Activated naive CD8-positive, alpha-beta T cell treated with anti-CD3 and anti-CD28 coated beads for 36 hours (primary cell): ENCODE results near the gene HYDIN. TPM values are rescaled to one million over a fixed set of nuclear protein-coding genes. Genes with fewer than 3 reads are reported as not detected.
"Not testable (repeated sequence)": the region's sequence is repeated elsewhere in the genome, so short reads cannot be mapped to it uniquely, and the experiment has no call there.

Experiments
- DNase-seq: peaks from one replicate; pipeline ENCODE4 v3.0.0; 2021
- H3K27ac Mint-ChIP-seq: one replicate; pipeline ENCODE4 v1.8.0; 2022; ENCODE audit warnings: mild to moderate bottlenecking, moderate library complexity, mixed read lengths
- H3K27me3 Mint-ChIP-seq: one replicate; pipeline ENCODE4 v1.8.0; 2022; ENCODE audit warnings: mild to moderate bottlenecking, mixed read lengths
- H3K36me3 Mint-ChIP-seq: one replicate; pipeline ENCODE4 v1.8.0; 2021; ENCODE audit warnings: mild to moderate bottlenecking, mixed read lengths
- H3K4me1 Mint-ChIP-seq: one replicate; pipeline ENCODE4 v1.8.0; 2021; ENCODE audit warnings: mixed read lengths
- H3K4me3 Mint-ChIP-seq: one replicate; pipeline ENCODE4 v1.8.0; 2022; ENCODE audit warnings: mild to moderate bottlenecking, moderate library complexity, mixed read lengths
- H3K9me3 Mint-ChIP-seq: one replicate; pipeline ENCODE4 v1.8.0; 2022; ENCODE audit warnings: mixed read lengths
- total RNA-seq, 2 experiments: library from RNA; stranded (reverse); gene quantifications; one replicate each; pipeline ENCODE4 v1.2.3, GENCODE V29; 2021

HYDIN gene
- total RNA-seq, 2 experiments from 2014 or later, result not detected

DNA sequence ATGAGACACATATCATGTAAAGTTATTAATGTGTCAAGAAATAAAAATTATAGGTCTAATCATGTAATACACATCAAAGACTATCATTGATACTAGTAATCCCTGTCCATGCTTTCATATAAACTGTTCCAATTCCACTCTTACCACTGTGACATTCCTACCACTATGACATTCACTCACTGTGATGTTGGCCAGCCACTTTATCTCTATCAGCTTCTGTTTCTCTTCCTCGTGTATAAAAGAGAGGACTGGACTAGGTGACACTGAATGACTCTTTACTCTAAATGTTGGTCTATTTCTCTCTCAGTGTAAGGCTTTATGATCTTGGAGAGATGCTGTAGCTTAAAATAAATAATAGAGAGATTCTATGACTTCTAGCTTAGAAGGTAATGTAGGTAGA, 150.3 kb downstream of the HYDIN start:
- not testable (repeated sequence) for H3K27me3 Mint-ChIP-seq, H3K27ac Mint-ChIP-seq, H3K9me3 Mint-ChIP-seq, DNase-seq, H3K36me3 Mint-ChIP-seq, H3K4me1 Mint-ChIP-seq, H3K4me3 Mint-ChIP-seq

DNA sequence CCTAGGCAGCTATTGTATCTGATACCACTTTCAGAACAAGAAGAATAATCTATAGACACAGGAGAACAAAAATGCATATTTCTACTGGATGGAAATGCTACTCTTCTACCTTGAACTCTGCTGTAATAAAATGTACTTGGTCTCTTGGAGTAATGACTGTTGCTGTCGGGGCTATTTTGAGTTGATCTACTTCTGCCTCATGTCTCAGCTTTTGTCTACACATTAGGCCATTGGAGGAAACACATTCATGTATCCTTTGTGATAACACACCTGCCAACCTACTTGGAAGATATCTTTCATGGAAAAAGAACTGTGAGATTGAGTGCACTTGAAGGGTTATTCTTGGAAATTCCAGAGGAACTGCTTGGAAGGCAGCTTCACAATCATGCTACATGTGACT, 159.9 kb downstream of the HYDIN start:
- not testable (repeated sequence) for H3K9me3 Mint-ChIP-seq, H3K27me3 Mint-ChIP-seq, H3K27ac Mint-ChIP-seq, DNase-seq, H3K36me3 Mint-ChIP-seq, H3K4me1 Mint-ChIP-seq, H3K4me3 Mint-ChIP-seq

DNA sequence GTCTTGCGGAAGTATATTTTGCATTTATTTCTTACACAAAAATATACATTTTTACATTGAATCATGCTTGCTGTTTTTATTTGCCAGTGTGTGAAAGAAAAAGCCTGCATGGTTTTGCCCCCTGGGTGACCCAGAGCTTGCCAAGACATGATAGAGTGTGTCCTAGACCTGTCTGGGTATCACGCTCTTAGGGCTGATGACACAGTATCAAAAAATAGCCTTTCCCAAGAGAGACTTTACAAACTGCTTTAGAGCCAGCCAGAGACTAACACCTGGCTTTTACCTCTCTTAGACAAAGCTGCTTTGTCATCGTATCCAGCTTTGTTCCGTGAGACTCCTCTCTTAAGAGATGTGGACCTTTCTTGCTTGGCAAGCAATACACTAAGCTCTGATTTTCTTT, 160.7 kb downstream of the HYDIN start:
- H3K4me1 Mint-ChIP-seq, H3K27ac Mint-ChIP-seq, H3K4me3 Mint-ChIP-seq, H3K36me3 Mint-ChIP-seq, DNase-seq, H3K9me3 Mint-ChIP-seq, H3K27me3 Mint-ChIP-seq: not testable (repeated sequence)

DNA sequence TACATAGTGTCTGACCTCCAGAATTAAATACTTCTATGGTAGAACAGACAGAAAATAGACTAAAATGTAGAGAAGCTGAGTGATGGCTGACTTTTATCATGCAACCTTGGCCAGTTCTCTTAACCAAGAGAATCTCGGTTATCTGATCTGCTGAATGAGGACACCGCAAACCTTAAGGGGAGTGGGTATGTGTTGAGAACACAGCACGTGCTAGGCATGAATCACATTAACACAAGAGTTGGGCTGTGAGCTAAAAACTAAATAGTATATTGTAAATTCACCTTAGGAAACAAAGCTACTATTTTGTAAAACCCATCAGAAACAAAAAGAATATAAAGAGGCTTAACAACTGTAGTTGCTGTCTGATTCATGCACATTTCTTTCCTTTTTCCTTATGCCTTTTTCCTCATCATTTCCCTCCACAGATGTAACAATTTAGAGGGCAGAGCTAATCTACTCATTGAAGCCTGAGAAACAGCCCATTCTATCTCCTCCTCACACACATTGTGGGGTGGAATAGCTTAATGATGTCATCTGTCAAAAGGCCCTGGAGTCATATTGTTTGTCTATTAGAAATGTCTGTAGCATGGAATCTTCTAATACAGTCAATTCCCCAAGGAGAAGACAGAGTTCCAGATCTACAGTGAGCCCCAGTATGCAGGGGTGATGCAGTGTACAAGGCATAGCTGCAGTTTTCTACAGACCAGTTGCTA, 176.5 kb downstream of the HYDIN start:
- H3K27me3 Mint-ChIP-seq, H3K4me3 Mint-ChIP-seq, H3K27ac Mint-ChIP-seq, DNase-seq, H3K9me3 Mint-ChIP-seq, H3K36me3 Mint-ChIP-seq, H3K4me1 Mint-ChIP-seq: not testable (repeated sequence)

DNA sequence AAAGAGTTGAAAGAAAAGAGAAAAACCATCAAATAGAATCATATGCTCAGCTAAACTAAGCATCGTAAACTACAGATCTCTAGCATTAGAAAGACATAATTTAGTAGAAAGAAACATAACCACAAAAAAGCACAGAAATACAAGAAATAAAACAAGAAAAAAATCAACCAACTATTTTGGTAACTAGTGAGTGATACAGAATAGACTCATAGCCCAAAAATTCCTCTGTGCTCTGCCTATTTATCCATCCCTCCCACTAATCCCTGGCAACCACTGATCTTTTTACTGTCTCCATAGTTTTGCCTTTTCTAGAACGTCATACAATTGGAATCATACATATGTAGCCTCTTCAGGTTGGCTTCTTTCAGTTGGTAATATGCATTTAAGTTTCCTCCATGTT, 180.2 kb downstream of the HYDIN start:
- not testable (repeated sequence) for H3K27me3 Mint-ChIP-seq, H3K4me3 Mint-ChIP-seq, H3K9me3 Mint-ChIP-seq, DNase-seq, H3K36me3 Mint-ChIP-seq, H3K4me1 Mint-ChIP-seq, H3K27ac Mint-ChIP-seq

DNA sequence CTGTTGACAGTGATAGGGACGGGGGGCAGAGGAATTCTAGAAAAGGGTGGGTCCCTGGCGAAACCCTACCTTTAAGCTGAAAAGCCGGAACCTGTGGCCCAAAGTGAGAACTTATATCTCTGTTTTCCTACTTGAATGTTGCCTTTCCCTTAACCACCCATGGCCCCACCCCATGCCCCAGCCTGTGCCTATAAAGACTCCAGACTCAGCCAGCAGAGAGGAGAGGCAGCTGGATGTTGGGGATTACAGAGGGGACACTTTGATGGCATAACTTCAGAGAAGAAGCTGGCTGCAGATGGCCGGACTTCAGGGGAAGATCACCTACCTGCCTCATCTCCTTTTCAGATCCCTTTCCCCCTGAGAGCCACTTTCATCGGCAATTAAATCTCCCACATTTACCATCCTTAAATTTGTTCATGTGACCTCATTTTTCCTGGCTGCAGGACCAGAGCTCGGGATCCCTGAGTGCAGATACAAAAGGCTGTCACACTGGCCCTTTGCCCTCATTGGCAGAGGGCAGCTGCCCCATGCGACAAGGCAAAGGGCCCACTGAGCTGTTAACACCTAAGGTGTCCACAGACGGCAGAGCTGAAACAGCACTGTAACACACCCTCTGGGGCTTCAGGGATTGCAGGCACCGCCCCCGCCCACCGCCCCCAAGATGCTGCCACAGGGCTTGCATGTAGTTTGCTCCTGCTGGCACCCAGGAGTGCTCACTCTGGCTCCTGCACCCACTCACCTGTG, 191.0 kb downstream of the HYDIN start:
- H3K27me3 Mint-ChIP-seq, DNase-seq, H3K4me1 Mint-ChIP-seq, H3K4me3 Mint-ChIP-seq, H3K9me3 Mint-ChIP-seq, H3K27ac Mint-ChIP-seq, H3K36me3 Mint-ChIP-seq: not testable (repeated sequence)

DNA sequence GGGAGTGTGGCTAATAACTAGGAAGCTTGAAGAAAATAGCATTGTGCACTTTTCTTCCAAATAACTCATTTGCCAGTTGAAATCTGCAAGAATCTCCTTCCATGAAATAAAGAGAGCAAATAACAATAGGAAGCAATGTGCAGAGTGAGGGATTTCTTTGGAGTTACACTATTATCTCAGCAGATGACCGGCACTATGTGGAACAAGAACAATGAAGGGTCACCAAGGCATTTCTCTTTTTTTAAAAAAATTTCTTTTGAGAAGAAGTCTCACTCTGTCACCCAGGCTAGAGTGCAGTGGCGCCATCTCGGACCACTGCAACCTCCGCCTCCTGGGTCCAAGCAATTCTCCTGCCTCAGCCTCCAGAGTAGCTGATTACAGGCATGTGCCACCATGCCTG, 192.1 kb downstream of the HYDIN start:
- H3K4me3 Mint-ChIP-seq, H3K36me3 Mint-ChIP-seq, H3K9me3 Mint-ChIP-seq, H3K27me3 Mint-ChIP-seq, H3K4me1 Mint-ChIP-seq, DNase-seq, H3K27ac Mint-ChIP-seq: not testable (repeated sequence)

DNA sequence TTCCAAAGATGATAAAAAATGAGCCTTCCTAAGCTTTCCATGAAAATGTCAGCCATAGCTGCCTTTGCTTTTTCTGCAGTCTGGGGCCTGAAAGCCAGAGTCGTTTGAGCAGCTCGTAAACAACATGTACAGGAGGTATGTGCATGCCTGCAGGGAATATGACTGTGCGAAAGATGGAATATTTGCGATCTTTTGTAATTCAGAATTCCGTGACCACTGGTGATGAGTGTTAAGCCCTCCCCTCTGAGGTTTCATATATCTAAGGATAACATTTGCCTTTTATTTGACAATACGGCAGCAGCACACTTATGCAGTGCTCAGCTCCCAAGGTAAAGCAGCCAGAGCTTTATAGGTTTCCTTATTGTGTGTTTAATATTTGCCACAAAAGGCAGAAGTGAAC, 192.5 kb downstream of the HYDIN start:
- H3K27ac Mint-ChIP-seq, DNase-seq, H3K4me1 Mint-ChIP-seq, H3K27me3 Mint-ChIP-seq, H3K4me3 Mint-ChIP-seq, H3K36me3 Mint-ChIP-seq, H3K9me3 Mint-ChIP-seq: not testable (repeated sequence)

DNA sequence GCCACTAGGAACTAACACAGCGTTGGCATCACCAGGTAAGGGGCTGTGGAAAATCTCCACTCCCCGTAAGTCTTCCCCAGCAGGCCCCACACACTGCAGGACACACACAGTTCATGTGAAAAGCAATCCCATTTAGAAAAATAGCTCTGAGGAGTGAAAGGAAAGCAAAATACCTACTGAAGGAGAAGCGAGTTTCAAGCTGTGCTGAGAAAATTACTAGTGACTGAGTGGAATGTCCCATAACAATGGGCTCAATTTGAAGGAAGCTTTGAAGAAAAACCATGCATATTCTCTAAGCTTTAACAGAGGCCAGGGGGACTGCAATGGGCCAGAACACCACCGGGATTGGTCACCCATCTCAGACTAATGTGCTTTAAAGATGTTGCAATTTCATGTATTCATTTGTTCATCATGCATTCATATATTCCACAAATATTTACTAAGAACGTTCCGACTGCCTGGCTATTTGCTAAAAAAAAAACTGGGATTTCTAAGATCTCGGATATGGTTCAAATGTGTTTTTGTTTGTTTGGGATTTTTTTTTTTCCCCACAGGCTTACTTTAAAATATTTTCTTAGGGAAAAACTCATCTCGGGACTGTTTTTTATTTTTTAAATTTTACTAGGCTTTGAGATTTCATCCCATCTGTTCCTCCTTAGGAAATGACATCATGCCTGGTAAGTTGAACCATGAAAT, 202.3 kb downstream of the HYDIN start:
- H3K36me3 Mint-ChIP-seq, H3K27me3 Mint-ChIP-seq, H3K9me3 Mint-ChIP-seq, H3K4me3 Mint-ChIP-seq, H3K27ac Mint-ChIP-seq, H3K4me1 Mint-ChIP-seq, DNase-seq: not testable (repeated sequence)

DNA sequence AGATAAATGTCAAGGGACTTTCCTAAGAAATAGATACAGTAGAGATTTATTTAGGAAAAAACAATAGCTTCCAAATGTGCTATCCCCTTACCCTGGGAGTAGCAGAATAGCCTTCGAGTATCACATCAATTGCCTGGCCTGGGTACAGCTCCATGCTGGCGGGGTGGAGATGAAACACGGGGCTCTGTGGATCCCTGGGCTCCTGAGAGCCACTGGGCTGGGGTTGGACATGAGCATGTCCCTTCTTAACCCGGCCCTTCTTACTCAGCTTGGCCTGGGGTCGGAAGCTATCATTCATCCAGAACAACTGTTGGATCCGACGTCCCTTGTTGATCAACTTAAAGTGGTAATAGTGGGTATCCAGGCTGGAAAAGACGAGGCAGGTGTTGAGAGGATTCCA, 203.0 kb downstream of the HYDIN start:
- not testable (repeated sequence) for H3K4me3 Mint-ChIP-seq, H3K27ac Mint-ChIP-seq, H3K9me3 Mint-ChIP-seq, H3K36me3 Mint-ChIP-seq, H3K27me3 Mint-ChIP-seq, H3K4me1 Mint-ChIP-seq, DNase-seq

DNA sequence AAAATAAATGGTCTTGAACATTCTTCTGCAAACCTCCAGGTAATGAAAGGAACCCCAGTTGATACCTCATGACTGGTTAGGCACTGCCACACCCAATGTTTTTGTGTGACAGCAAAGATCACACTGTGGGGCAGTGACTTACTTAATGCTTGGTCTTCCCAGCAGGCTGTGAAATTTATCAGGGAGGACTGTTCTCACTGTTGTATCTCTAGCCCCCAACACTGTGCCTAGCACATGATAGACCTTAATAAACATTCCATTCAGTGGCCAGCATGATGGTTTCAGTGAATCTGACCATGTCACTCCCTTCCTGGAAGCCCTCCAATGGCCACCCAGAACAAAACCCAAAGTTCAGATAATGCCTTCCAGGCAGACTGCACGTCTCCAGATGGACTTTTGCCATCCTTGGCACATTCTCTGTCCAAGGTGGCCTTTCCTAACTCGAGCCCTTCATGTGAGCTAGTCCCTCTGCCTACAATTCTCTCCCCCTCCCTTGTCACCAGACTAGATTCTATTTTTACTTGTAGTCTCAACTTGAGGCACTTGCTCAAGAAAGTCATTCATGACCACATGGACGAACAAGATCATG, 206.6 kb downstream of the HYDIN start:
- not testable (repeated sequence) for H3K27me3 Mint-ChIP-seq, DNase-seq, H3K36me3 Mint-ChIP-seq, H3K4me3 Mint-ChIP-seq, H3K9me3 Mint-ChIP-seq, H3K4me1 Mint-ChIP-seq, H3K27ac Mint-ChIP-seq

DNA sequence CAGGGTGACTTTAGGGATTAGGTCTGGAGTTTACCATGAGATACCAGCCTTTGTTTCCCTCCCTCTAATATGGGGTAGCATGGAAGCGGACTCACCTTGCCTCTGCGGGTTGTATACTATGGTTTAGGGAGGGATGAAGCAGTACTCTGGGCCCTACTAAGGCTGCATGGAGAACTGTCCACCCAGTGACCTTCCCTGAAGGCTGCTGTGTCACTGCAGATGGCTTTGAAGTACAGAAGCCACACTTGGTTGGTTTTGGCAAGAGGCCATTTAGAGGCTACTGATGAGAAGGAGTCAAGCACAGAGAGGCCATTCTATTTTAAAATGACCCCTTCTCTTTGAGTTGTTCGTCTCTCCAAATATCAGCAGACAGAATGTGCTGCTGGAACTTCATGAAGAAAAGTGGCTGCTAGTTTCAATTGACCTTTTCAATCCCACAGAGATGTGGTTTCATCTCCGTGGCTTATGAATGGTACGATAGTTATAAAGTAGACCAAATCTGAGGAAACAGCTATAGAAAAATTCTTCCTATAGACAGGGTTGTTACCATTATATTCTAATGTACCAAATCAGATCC, 208.5 kb downstream of the HYDIN start:
- H3K9me3 Mint-ChIP-seq, H3K36me3 Mint-ChIP-seq, DNase-seq, H3K4me3 Mint-ChIP-seq, H3K27ac Mint-ChIP-seq, H3K27me3 Mint-ChIP-seq, H3K4me1 Mint-ChIP-seq: not testable (repeated sequence)

DNA sequence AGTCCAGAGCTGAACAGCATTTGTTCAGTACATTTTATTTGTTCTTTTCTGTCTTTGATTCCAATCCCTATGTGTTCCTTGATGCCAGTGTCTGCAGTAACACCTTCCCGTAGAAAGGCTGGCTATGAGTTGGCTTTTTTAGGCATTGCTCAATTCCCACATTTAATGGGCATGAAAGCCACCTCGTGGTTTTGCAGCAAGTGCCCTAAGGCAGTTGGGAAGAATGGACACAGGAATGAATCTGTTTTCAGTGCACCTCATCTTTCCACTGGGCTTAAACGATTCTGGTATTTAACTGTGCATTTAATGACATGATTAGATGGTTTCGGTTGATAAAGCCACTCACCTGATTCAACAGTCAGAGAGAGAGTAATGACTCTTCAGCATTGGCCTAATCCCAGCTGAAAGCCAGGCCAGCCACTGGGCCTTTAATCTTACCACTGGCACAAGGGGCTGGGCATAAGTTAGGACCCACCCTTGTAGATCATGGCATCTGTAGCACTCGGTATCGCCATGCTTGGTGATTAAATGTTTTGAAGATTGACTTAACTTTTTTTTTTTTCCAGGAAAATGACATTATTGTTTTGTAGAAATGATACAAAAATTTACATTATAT, 211.3 kb downstream of the HYDIN start:
- H3K4me1 Mint-ChIP-seq, DNase-seq, H3K27me3 Mint-ChIP-seq, H3K36me3 Mint-ChIP-seq, H3K4me3 Mint-ChIP-seq, H3K9me3 Mint-ChIP-seq, H3K27ac Mint-ChIP-seq: not testable (repeated sequence)

DNA sequence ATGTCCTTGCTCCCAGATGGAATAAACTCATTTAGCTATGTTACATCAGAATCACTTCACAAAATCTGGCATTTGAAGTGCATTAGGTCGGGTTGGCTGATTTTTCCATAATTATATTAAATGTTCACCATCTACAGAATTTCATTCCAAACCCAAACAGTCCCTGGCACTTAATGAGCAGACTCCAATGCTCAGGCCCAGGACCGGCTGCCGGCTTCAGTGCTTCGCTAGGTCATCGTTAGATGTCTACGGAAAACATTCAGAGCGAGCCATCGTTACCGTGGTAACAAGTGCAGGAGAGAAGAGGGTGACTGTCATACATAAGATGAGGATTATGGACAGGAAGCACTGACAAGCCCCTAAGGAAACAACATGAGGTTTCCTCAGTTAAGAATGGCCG, 215.1 kb downstream of the HYDIN start:
- H3K27ac Mint-ChIP-seq, H3K4me1 Mint-ChIP-seq: not testable (repeated sequence)

More for the DNA sequence above, 215.1 kb downstream of the HYDIN start:
- H3K9me3 Mint-ChIP-seq, DNase-seq, H3K36me3 Mint-ChIP-seq, H3K27me3 Mint-ChIP-seq, H3K4me3 Mint-ChIP-seq: not testable (repeated sequence)
